GM10248 (cell line): ENCODE data around the gene BLOC1S1.

Experiments used
- CTCF ChIA-PET: fragments of 300-600 bp; sonication (Branson Sonifier 250); formaldehyde crosslinking; extraction: SDS; loops from one replicate; lab custom pipeline; 2021; ENCODE audit warnings: antibody characterized with exemption; lab: Yijun Ruan, JAX
- POLR2A ChIA-PET: fragments of 350-650 bp; sonication (Branson Sonifier 250); formaldehyde crosslinking; extraction: SDS; loops from one replicate; lab custom pipeline; 2020; ENCODE audit warnings: antibody characterized with exemption; lab: Yijun Ruan, JAX
- DNase-seq: peaks from one replicate; pipeline ENCODE4 v3.0.0; 2012; ENCODE audit errors: extremely low spot score
- CTCF ChIP-seq: IDR thresholded peaks from 2 replicates; pipeline ENCODE4 v1.5.1; 2012; ENCODE audit warnings: mild to moderate bottlenecking, low read depth; ENCODE audit errors: extremely low read depth, missing control alignments, control extremely low read depth

BLOC1S1 gene

GRCh38 chr12:55733021-55733555, 17.2 kb downstream of the BLOC1S1 start:
- ChIA-PET POLR2A (no interaction called here), CTCF (no interaction called here)
- no peak for DNase-seq
- TF ChIP-seq CTCF = no peak

GRCh38 chr12:55733858-55734257, 18.0 kb downstream of the BLOC1S1 start:
- POLR2A ChIA-PET = no interaction called here
- CTCF ChIA-PET = interaction anchor here (1.1 to 2.3 kb wide), 3 partner anchors 13 to 295 kb away, joined by 4 to 7 read pairs (median 6); partner anchors contain the start of gene RAB5B
- no peak for TF ChIP-seq CTCF
- no peak for DNase-seq

- CTCF ChIA-PET = interaction anchor here (1.1 to 2.6 kb wide), 6 partner anchors 12 to 294 kb away, joined by 3 to 7 read pairs (median 5); partner anchors contain the start of genes RAB5B and RDH5
- TF ChIP-seq CTCF = no peak
- DNase-seq = no peak
- POLR2A ChIA-PET = interaction anchor here (0.5 to 0.6 kb wide), 2 partner anchors 292 to 595 kb away, joined by 5 to 7 read pairs; no protein-coding TSS in a partner anchor
Measured at GRCh38 chr12:55734595-55734994, 18.7 kb downstream of the BLOC1S1 start.

- TF ChIP-seq CTCF = no peak
- no peak for DNase-seq
- CTCF ChIA-PET = interaction anchor here (1.4 to 3.9 kb wide), 8 partner anchors 11 to 547 kb away, joined by 4 to 73 read pairs (median 8); partner anchors contain the start of genes RAB5B and RDH5
- POLR2A ChIA-PET = no interaction called here
Measured at GRCh38 chr12:55736076-55736475, 20.2 kb downstream of the BLOC1S1 start.

GRCh38 chr12:55736780-55737580, 21.1 kb downstream of the BLOC1S1 start:
- CTCF ChIA-PET = interaction anchor here (0.9 to 5.7 kb wide), 35 partner anchors 7 to 548 kb away, joined by 3 to 73 read pairs (median 11); partner anchors contain the start of genes BLOC1S1, CD63, DGKA and ORMDL2
- peak; percentile 59 for DNase-seq
- POLR2A ChIA-PET = interaction anchor here (0.6 kb wide), 1 partner anchor 365 kb away, joined by 3 read pairs; no protein-coding TSS in a partner anchor
- peak; percentile 83 for TF ChIP-seq CTCF

GRCh38 chr12:55737581-55738122, 21.8 kb downstream of the BLOC1S1 start:
- DNase-seq = no peak
- POLR2A ChIA-PET = interaction anchor here (0.5 to 1.7 kb wide), 5 partner anchors 8 to 429 kb away, joined by 3 to 11 read pairs (median 5); partner anchors contain the start of genes ORMDL2 and SARNP
- no peak for TF ChIP-seq CTCF
- CTCF ChIA-PET = interaction anchor here (0.8 to 5.7 kb wide), 72 partner anchors 8 to 726 kb away, joined by 3 to 73 read pairs (median 6); partner anchors contain the start of genes BLOC1S1, CD63, DGKA and ORMDL2
